Pulmonary artery endothelial cell (primary cell): ENCODE results near the gene OR7D4. TPM values are rescaled to one million over a fixed set of nuclear protein-coding genes. Genes with fewer than 3 reads are reported as not detected.
"Not testable (repeated sequence)": the region's sequence is repeated elsewhere in the genome, so short reads cannot be mapped to it uniquely, and the experiment has no call there.

ENCODE experiments used
- DNase-seq: peaks from one replicate; pipeline ENCODE4 v3.0.0-alpha.2; 2011; ENCODE audit warnings: low read depth, low spot score
- total RNA-seq: library from RNA; depleted of rRNA; stranded (reverse); fragments of >200 nt; gene quantifications from 2 replicates; pipeline ENCODE4 v1.2.3, GENCODE V29; 2014

OR7D4 gene
- not detected in 2 replicates for total RNA-seq

DNA sequence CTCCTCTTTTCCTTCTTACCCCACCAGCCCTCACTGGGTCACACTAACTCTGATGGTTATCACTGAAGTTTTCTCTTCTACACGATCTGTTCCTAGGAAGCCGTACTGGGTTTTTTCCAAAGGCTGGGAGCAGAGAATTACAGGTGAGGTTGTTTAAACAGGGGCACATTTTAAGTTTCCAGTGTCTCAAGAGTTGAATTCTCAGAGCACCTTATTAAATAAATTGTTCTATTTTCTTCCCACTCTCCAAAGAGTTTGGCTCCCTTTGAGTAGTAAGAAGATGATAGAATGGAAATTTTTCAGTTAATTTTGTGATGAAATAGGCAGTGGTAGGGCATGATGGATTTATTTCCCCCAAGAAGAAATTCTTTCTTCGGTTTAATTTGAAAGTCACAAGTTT lies at the start of gene OR7D4:
Gene OR7D4 (minus strand): TSS at position 101 of the 400 bp plus-strand sequence. CDS start 4,752 bp downstream, outside the sequence.
- DNase-seq = no peak

DNA sequence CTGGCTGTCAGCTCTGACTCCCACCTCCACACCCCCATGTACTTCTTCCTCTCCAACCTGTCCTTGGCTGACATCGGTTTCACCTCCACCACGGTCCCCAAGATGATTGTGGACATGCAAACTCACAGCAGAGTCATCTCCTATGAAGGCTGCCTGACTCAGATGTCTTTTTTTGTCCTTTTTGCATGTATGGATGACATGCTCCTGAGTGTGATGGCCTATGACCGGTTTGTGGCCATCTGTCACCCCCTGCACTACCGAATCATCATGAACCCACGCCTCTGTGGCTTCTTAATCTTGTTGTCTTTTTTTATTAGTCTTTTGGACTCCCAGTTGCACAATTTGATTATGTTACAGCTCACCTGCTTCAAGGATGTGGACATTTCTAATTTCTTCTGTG lies 31.8 kb upstream of the OR7D4 start:
- DNase-seq = no peak

DNA sequence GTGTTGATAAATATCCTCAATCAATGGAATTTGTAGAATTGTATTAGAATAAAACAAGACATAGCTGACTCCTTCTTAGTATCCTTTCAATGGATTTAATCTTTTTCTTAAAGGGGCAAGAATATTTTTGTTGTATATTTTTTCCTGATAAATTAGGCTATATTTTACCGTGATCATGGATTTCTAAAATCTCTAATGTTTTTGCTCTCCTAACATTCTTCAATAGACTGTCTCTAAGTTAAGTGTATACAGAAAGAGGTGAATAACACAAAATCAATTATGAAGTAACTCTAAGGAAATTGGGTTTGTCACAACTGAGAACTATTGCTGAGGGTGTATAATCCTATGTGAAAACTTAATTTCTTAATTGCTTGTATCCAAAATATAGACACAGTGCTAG lies 31.2 kb upstream of the OR7D4 start, which contains the start of gene OR7E24:
Gene OR7E24 (plus strand): TSS at position 301 of the 400 bp plus-strand sequence. CDS start 114 bp downstream, outside the sequence.
- no peak for DNase-seq

DNA sequence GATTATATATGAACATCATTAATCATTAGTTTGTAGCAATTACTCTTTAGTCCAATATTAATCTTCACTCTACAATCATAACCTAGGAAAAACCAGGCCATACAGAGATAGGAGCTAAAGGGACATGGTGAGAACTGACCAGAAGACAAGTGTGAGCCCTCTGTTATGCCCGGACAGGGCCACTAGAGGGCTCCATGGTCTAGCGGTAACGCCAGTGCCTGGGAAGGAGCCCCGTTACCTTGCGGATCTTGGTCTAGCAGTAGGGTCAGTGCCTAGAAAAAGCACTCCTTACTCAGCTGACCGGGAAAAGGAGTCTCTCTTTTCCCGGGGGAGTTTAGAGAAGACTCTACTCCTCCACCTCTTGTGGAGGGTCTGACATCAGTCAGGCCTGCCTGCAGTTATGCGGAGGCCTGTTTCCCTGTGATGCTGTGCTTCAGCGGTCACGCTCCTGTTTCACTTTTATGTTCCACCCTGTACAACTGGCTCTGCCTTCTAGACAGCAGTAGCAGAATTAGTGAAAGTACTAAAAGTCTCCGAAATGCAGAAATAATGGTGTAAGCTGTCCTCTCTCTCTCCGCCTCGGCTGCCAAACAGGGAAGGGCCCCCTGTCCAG lies 13.8 kb downstream of the OR7D4 start:
- no peak for DNase-seq

DNA sequence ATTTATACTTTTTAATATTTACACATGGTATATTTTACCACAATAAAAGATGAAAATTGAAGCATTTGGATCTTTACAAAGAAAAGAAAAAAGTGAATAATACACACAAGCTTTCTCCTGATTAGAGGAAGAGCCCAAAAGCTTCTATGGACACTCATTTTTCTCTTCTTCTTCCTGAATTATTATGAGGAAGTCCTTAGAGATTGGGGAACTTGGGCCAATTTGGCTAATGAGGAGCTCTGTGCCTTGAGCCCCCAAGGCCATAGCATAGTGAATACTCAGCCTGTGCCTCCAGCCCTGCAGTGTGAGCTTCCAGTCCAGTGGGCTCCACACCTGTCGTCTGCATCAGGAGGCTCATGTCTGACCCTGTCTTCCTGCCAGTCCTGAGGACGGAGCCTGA lies 21.3 kb downstream of the OR7D4 start:
- not testable (repeated sequence) for DNase-seq

DNA sequence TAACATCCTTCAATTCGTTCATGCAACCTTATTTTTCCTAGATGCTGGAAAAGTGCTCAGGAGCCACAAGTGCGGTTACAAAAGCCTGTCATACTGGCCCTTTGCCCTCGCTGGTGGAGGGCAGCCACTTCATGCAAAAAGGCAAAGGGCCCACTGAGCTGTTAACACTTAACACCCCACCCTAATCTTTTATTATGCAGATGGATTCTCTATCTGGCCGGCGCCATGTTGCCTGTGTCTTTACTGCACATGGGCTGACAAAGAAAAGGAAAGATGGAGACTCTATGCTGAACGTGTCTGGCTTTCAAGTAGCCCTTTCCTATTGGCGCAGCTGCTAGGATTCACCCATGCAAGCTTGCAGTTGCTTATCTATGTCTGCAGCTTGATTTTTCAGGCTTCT lies 29.9 kb downstream of the OR7D4 start:
- DNase-seq = no peak

DNA sequence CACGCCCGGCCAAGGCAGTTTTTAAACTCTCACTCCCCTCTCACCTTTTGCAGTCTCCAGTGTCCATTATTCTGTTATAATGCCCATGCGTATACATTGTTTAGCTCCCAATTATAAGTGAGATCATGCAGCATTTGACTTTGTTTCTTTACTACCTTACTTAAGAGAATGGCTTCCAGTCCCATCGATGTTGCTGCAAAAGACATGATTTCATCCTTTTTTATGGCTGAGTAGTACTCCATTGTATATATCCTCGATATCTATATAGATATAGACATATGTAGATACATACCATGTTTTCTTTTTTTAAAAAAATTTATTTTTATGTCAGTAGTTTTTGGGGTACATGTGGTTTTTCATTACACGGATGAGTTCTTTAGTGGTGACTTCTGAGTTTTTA lies 32.2 kb downstream of the OR7D4 start:
- DNase-seq = no peak

DNA sequence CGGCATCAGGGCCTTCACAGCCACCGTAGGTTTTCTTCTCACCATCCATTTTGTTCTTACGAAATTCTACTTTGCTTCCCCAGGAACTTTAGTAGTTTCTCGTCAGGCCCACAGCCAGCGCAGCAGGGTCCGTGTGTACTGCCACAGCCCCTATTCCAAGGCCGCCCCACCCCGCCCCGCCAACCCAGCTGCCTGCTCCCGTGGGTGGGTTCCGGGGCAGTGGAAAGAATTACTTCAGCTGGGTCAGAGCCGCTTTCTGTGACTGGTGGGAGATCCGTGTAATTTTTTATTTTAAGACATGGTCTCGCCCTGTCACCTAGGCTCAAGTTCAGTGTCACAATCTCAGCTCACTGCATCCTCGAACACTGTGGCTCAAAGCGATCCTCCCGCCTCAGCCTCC lies 36.4 kb downstream of the OR7D4 start:
- no peak for DNase-seq

DNA sequence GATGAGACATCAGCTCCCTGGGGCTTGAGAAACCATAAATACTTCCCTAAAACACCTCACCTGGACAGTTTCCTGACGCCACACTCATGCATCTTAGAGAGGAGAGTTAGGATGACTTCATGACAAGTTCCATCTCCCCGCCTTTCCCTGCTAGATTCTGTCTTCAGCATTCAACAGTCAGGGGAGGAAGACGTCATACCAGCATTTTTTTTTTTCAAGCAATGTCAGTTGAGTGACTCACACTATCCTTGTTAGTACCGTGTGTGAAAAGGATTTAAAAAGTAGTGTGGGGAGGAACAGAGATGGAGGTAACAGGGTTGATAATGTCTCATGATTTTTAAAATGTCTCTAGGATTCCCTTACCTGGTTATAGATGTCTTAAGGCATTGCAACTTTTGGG lies 40.5 kb downstream of the OR7D4 start, which contains the start of gene OR7D2:
Gene OR7D2 (plus strand): TSS at position 79 of the 400 bp plus-strand sequence. CDS start 6,803 bp downstream, outside the sequence.
- DNase-seq = no peak

DNA sequence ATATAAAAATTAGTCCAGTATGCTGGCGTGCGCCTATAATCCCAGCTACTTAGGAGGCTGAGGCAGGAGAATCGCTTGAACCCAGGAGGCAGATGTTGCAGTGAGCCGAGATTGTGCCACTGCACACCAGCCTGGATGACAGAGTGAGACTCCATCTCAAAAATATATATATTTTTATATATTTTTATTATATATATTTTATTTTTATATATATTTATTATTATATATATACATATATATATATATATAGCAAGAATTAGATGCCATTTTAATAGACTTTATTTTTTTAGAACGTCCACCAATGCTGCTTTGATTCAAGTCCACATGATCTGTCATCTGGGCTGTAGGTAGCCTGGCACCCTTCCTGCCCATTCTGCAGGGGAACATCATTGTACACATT lies 44.1 kb downstream of the OR7D4 start:
- no peak for DNase-seq

DNA sequence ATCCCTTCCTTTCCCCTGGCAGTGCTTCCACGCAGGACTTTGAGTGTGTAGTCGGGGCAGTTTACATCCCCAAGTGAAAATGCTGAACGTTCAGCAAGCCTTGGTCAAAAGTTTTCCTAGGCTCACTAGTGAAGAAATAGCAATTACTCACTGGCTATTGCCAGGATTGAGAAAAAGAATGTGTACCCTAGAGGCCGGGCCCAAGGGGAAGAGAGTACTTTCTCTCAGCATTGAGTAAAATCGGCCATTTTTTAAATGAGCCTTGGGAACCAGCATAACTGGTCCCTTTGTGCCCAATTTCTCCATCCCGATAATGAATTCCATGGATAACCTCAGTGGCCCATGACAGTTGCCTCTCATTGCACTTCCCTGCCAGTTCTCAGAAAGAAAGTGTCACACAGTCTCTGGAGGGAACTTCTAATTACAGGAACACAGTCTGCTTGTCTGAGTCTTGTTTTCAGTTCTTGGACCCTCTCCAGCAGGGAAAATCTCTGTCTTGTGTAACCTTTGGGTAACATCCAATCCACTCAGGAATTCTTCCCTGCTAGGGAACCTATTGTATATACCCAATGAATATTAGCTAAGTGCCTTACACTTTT lies 47.9 kb downstream of the OR7D4 start:
- DNase-seq = no peak

DNA sequence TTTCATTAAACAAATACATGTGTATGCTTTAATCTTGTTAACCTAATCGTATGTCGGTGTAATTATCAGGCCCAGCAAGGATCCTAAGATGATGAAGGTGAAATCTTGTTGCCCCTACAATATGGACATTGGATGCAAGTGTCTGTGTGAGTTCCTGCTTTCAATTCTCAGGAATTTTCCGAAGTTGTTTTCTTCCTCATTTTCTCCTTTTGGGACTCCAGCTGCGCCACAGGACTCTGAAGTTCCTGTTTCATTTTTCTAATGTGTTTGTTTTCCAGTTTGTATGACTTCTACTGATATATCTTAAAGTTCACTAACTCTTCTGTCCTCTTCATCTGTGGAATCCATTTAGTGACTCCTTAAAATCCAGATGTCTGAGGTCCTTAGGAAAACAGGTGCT lies 52.5 kb downstream of the OR7D4 start:
- no peak for DNase-seq

DNA sequence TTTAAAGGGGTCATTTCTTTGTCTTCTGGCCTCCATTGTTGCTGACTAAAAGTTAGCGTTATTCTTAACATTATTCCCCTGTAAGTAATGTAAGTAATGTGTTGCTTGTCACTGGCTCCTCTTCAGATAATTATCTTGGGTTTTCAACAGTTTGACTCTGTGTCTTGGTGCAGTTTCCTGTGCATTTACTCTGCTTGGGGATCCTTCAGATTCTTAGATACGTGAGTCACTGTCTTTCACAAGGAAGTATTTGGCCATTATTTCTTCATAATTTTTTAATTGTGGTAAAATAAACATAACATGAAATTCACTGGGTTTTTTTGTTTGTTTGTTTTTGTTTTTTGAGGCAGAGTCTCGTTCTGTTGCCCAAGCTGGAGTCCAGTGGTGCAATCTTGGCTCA lies 54.1 kb downstream of the OR7D4 start:
- no peak for DNase-seq

DNA sequence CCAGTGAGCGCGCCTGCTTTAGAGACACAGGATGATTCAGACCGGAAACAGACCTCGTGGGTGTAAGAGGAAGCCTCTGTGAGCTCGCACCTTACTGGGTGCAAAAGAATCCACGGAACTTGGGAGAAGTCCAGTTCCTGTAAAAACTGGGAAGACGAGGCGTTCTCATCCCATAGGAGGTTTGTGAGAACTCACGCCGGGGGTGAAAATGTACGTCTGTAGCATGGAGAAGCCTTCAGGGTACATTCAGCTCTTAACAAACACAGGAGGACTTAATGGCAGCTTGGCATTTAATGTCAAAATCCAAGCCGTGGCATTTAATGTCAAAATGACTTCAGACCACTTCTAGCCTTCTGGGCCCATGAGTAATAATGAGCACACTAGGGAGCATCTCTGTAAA lies 58.0 kb downstream of the OR7D4 start:
- no peak for DNase-seq

Other genes with a start within 250 kb of the OR7D4 start
- under 0.01 TPM in 1 of 2 replicates, not detected in the other for gene MUC16, start 209.2 kb downstream of the OR7D4 start, total RNA-seq
- gene OR1M1, start 132.5 kb downstream of the OR7D4 start, total RNA-seq = not detected in 2 replicates
- gene OR7G2, start 112.1 kb downstream of the OR7D4 start, total RNA-seq = not detected in 2 replicates
- not detected in 2 replicates for gene OR7G1, start 103.8 kb downstream of the OR7D4 start, total RNA-seq
- not detected in 2 replicates for gene OR7G3, start 92.6 kb downstream of the OR7D4 start, total RNA-seq
- gene ZNF317, start 79.2 kb downstream of the OR7D4 start, total RNA-seq = 13.9 and 17.2 TPM in 2 replicates
- not detected in 2 replicates for gene OR7D2, start 40.6 kb downstream of the OR7D4 start, total RNA-seq
- not detected in 2 replicates for gene OR7E24, start 31.3 kb upstream of the OR7D4 start, total RNA-seq
- 3.9 and 6.0 TPM in 2 replicates for gene ZNF699, start 90.2 kb upstream of the OR7D4 start, total RNA-seq
- 7.6 and 11.5 TPM in 2 replicates for gene ZNF559, start 104.6 kb upstream of the OR7D4 start, total RNA-seq
- gene ZNF177, start 143.4 kb upstream of the OR7D4 start, total RNA-seq = 0.40 and 1.4 TPM in 2 replicates
- 10.5 and 11.3 TPM in 2 replicates for gene ZNF266, start 216.0 kb upstream of the OR7D4 start, total RNA-seq